ENCODE results near the gene SBNO1. TPM values are rescaled to one million over a fixed set of nuclear protein-coding genes. Genes with fewer than 3 reads are reported as not detected.

The SBNO1 gene
- total and polyA plus RNA-seq, 2 experiments from 2014 or later = 17.6 to 23.6 TPM

DNA sequence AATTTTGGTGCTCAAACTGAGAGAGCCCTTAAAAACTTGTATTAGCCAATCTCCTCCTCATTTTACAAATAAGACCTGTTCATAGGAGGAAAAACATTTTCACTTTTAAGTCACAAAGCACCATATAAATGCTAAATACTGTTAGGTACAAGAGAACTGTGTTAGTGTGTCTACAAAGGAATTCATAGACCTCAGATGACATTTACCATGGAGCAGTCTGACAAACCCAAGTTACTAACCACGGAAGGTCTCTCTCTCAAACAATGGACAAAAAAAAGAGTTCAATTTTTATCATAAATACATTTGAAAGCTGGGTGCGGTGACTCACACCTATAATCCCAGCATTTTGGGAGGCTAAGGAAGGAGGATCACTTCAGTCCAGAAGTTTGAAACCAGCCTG lies 10.0 kb downstream of the SBNO1 start:
- Histone ChIP-seq H3K4me2 (ENCODE audit: unreplicated experiment) (no peak overlapping the region), H2AFZ (no peak overlapping the region), H3K27ac (no peak overlapping the region), H4K20me1 (ENCODE audit: insufficient read depth) (peaks cover 13% of the 10 kb centered on the region; the same call in 1 of the 2 replicates), H3K9me3 (ENCODE audit: low read depth) (no peaks in the 10 kb centered on the region), H3K36me3 (ENCODE audit: low read depth) (peaks cover 5% of the 10 kb centered on the region; the same call in 1 of the 2 replicates), H3K9ac (no peak overlapping the region), H3F3A (ENCODE audit: insufficient read depth) (0 out of 2 replicates have a peak, but pooled peaks cover 5% of the 10 kb centered on the region), H3K79me2 (ENCODE audit: insufficient read depth) (peaks cover 100% of the 10 kb centered on the region), H3K27me3 (replicated peaks; ENCODE audit: insufficient read depth) (no peaks in the 10 kb centered on the region), H3K9me2 (ENCODE audit: insufficient read depth) (no peaks in the 10 kb centered on the region), H3K4me3 (no peak overlapping the region), H3K4me1 (ENCODE audit: insufficient read depth) (peaks cover 5% of the 10 kb centered on the region; the same call in 1 of the 2 replicates)
- WGBS, 2 experiments (ENCODE audit: low coverage in 1 of 2, low lambda C conversion rate in 2 of 2, missing lambda C conversion rate in 2 of 2) = 92 to 93% methylated on average over 2 of the region's 2 CpGs
- in situ Hi-C loops (cut with MboI) = no loop called here
- no peak for DNase-seq
- TF ChIP-seq EZH2 (IDR thresholded peaks at IDR 0.05; ENCODE audit: insufficient read depth, poor library complexity, severe bottlenecking) (no peak), EZH2phosphoT487 (IDR thresholded peaks at IDR 0.05; ENCODE audit: insufficient read depth, low read depth) (no peak)

DNA sequence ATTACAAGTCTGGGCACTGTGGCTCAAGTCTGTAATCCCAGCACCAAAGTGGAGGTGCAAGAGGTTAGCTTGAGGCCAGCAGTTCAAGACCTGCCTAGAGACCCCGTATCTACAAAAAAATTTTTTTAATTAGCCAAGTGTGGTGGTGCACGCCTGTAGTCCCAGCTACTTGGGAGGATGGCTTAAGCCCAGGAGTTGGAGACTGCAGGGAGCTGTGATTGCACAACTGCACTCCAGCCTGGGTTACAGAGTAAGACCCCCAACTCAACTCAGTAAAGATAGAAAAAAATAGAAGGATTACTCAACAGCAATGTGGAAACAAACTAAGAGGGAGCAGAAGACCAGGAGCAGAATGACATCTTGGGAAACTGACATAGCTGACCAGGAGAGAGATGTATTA lies 13.3 kb downstream of the SBNO1 start:
- no peaks in the 10 kb centered on the region for H3K27me3 ChIP-seq (replicated peaks; ENCODE audit: insufficient read depth)
- peaks cover 9% of the 10 kb centered on the region for H3K36me3 ChIP-seq (ENCODE audit: low read depth)
- H3K9ac ChIP-seq = no peak overlapping the region
- H3K4me1 ChIP-seq (ENCODE audit: insufficient read depth) = no peaks in the 10 kb centered on the region
- DNase-seq = no peak
- no peaks in the 10 kb centered on the region for H3K9me3 ChIP-seq (ENCODE audit: low read depth)
- no peak overlapping the region for H3K4me2 ChIP-seq (ENCODE audit: unreplicated experiment)
- TF ChIP-seq EZH2phosphoT487 (IDR thresholded peaks at IDR 0.05; ENCODE audit: insufficient read depth, low read depth) (no peak), EZH2 (IDR thresholded peaks at IDR 0.05; ENCODE audit: insufficient read depth, poor library complexity, severe bottlenecking) (no peak)
- no peak overlapping the region for H2AFZ ChIP-seq
- in situ Hi-C loops (cut with MboI) = no loop called here
- H3K9me2 ChIP-seq (ENCODE audit: insufficient read depth) = no peaks in the 10 kb centered on the region
- no peak overlapping the region for H3K27ac ChIP-seq
- H3K79me2 ChIP-seq (ENCODE audit: insufficient read depth) = peaks cover 97% of the 10 kb centered on the region
- WGBS, 2 experiments (ENCODE audit: low coverage in 1 of 2, low lambda C conversion rate in 2 of 2, missing lambda C conversion rate in 2 of 2) = 97 to 100% methylated on average over 2 of the region's 2 CpGs
- 0 out of 2 replicates have a peak, but pooled peaks cover 5% of the 10 kb centered on the region for H3F3A ChIP-seq (ENCODE audit: insufficient read depth)
- H3K4me3 ChIP-seq = no peak overlapping the region
- H4K20me1 ChIP-seq (ENCODE audit: insufficient read depth) = peaks cover 6% of the 10 kb centered on the region; the same call in 1 of the 2 replicates

DNA sequence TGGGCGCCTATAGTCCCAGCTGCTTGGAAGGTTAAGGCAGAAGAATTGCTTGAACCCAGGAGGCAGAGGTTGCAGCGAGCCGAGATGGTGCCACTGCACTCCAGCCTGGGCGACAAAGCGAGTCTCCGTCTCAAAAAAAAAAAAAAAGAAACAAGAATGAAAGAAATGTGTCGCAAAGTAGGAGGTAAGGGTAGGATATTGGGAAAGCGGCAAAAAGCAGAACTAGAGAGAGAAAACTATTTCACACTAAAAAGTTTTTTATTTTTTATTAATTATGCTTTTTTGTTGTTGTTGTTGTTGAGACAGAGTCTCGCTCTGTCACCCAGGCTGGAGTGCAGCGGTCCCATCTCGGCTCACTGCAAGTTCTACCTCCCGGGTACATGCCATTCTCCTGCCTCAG lies 17.7 kb downstream of the SBNO1 start:
- TF ChIP-seq EZH2phosphoT487 (IDR thresholded peaks at IDR 0.05; ENCODE audit: insufficient read depth, low read depth) = no peak
- TF ChIP-seq EZH2 (IDR thresholded peaks at IDR 0.05; ENCODE audit: insufficient read depth, poor library complexity, severe bottlenecking) = no peak
- no peak overlapping the region for H3K4me2 ChIP-seq (ENCODE audit: unreplicated experiment)
- no peaks in the 10 kb centered on the region for H3K9me2 ChIP-seq (ENCODE audit: insufficient read depth)
- peaks cover 33% of the 10 kb centered on the region for H3K36me3 ChIP-seq (ENCODE audit: low read depth)
- no peak overlapping the region for H3K27ac ChIP-seq
- no peak overlapping the region for H3K9ac ChIP-seq
- no peak overlapping the region for H3K4me3 ChIP-seq
- no peaks in the 10 kb centered on the region for H4K20me1 ChIP-seq (ENCODE audit: insufficient read depth)
- no peak overlapping the region for H2AFZ ChIP-seq
- H3F3A ChIP-seq (ENCODE audit: insufficient read depth) = no peaks in the 10 kb centered on the region
- no peaks in the 10 kb centered on the region for H3K27me3 ChIP-seq (replicated peaks; ENCODE audit: insufficient read depth)
- no peaks in the 10 kb centered on the region for H3K4me1 ChIP-seq (ENCODE audit: insufficient read depth)
- no peak for DNase-seq
- H3K9me3 ChIP-seq (ENCODE audit: low read depth) = no peaks in the 10 kb centered on the region
- in situ Hi-C loops (cut with MboI) = no loop called here
- peaks cover 91% of the 10 kb centered on the region for H3K79me2 ChIP-seq (ENCODE audit: insufficient read depth)
- 97 to 98% methylated on average over 12 of the region's 12 CpGs for WGBS, 2 experiments (ENCODE audit: low coverage in 1 of 2, low lambda C conversion rate in 2 of 2, missing lambda C conversion rate in 2 of 2)

DNA sequence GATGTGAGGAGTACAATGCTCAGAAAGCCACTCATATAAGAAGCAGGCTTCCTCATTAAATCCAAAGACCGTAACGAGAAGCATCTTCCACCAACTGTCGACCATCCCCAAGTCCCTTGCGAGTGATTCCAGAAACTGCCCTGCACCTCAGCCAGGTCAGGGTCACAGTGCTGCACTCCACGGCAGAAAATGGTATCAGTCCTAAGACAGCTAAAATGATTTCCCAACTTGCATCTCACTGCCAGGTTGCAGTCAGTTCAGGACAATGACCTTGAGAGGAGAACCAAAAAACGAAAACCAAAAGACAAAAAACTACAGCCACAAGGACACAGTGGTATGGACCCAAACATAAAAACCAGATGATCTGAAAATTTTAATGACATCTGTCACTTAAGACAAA lies 20.6 kb downstream of the SBNO1 start:
- no peaks in the 10 kb centered on the region for H3K9me3 ChIP-seq (ENCODE audit: low read depth)
- no peak overlapping the region for H3K9ac ChIP-seq
- no peak overlapping the region for H3K4me2 ChIP-seq (ENCODE audit: unreplicated experiment)
- DNase-seq = no peak
- in situ Hi-C loops (cut with MboI) = no loop called here
- H3F3A ChIP-seq (ENCODE audit: insufficient read depth) = no peaks in the 10 kb centered on the region
- no peaks in the 10 kb centered on the region for H4K20me1 ChIP-seq (ENCODE audit: insufficient read depth)
- 74 to 75% methylated on average over 6 of the region's 6 CpGs for WGBS, 2 experiments (ENCODE audit: low coverage in 1 of 2, low lambda C conversion rate in 2 of 2, missing lambda C conversion rate in 2 of 2)
- no peak overlapping the region for H2AFZ ChIP-seq
- H3K79me2 ChIP-seq (ENCODE audit: insufficient read depth) = peaks cover 91% of the 10 kb centered on the region
- H3K4me1 ChIP-seq (ENCODE audit: insufficient read depth) = no peaks in the 10 kb centered on the region
- H3K36me3 ChIP-seq (ENCODE audit: low read depth) = peaks cover 45% of the 10 kb centered on the region
- no peak overlapping the region for H3K4me3 ChIP-seq
- no peak overlapping the region for H3K27ac ChIP-seq
- H3K9me2 ChIP-seq (ENCODE audit: insufficient read depth) = no peaks in the 10 kb centered on the region
- TF ChIP-seq EZH2phosphoT487 (IDR thresholded peaks at IDR 0.05; ENCODE audit: insufficient read depth, low read depth) (no peak), EZH2 (IDR thresholded peaks at IDR 0.05; ENCODE audit: insufficient read depth, poor library complexity, severe bottlenecking) (no peak)
- H3K27me3 ChIP-seq (replicated peaks; ENCODE audit: insufficient read depth) = no peaks in the 10 kb centered on the region

DNA sequence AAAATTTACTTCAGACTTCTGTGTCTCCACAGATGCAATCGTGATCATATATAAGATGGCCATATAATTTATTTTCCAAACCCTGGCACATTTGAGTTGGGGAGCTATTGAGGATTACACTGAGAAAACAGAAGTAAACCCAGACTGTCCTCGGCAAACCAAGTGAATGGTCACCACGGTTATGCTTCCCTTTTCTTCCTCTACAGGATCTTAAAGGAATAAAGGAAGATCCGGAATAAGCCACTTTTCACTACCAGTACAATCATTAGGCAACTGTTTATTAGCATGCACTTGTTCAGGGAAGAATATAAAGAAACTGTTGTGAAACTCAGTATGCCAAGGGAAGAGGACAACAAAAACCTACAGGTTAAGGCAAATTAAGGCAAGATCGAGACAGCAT lies 27.6 kb downstream of the SBNO1 start:
- Histone ChIP-seq H3K4me2 (ENCODE audit: unreplicated experiment) (no peak overlapping the region), H4K20me1 (ENCODE audit: insufficient read depth) (no peaks in the 10 kb centered on the region; the same call in 1 of the 2 replicates), H3K27ac (no peak overlapping the region), H3K9me2 (ENCODE audit: insufficient read depth) (no peaks in the 10 kb centered on the region), H3K9ac (no peak overlapping the region), H3K79me2 (ENCODE audit: insufficient read depth) (peaks cover 81% of the 10 kb centered on the region), H3K27me3 (replicated peaks; ENCODE audit: insufficient read depth) (no peaks in the 10 kb centered on the region), H3K36me3 (ENCODE audit: low read depth) (peaks cover 39% of the 10 kb centered on the region), H3K4me3 (no peak overlapping the region), H3K9me3 (ENCODE audit: low read depth) (no peaks in the 10 kb centered on the region), H2AFZ (no peak overlapping the region), H3F3A (ENCODE audit: insufficient read depth) (peaks cover 11% of the 10 kb centered on the region; the same call in 1 of the 2 replicates), H3K4me1 (ENCODE audit: insufficient read depth) (no peaks in the 10 kb centered on the region)
- 89 to 91% methylated on average over 5 of the region's 5 CpGs for WGBS, 2 experiments (ENCODE audit: low coverage in 1 of 2, low lambda C conversion rate in 2 of 2, missing lambda C conversion rate in 2 of 2)
- in situ Hi-C loops (cut with MboI) = no loop called here
- TF ChIP-seq EZH2 (IDR thresholded peaks at IDR 0.05; ENCODE audit: insufficient read depth, poor library complexity, severe bottlenecking) = no peak
- TF ChIP-seq EZH2phosphoT487 (IDR thresholded peaks at IDR 0.05; ENCODE audit: insufficient read depth, low read depth) = no peak
- no peak for DNase-seq
